ENCODE measurements around the gene CFAP57.
"Not testable (repeated sequence)": the region's sequence is repeated elsewhere in the genome, so short reads cannot be mapped to it uniquely, and the experiment has no call there.

The CFAP57 gene

GRCh38 chr1:43137445-43138052 lies 34.6 kb upstream of the CFAP57 start:
- H3K4me1 ChIP-seq (ENCODE audit: insufficient read depth, insufficient read length), result no peaks in the 10 kb centered on the region
- H3K9me3 ChIP-seq (ENCODE audit: insufficient read depth, low read length), result peaks cover 47% of the 10 kb centered on the region
- H3K4me3 ChIP-seq (ENCODE audit: insufficient read length, low read depth), result no peak overlapping the region
- no peak for TF ChIP-seq SUZ12 (IDR thresholded peaks at IDR 0.05; ENCODE audit: extremely low read depth, insufficient read depth, insufficient read length)
- no peak for TF ChIP-seq YY1 (IDR thresholded peaks at IDR 0.05; ENCODE audit: insufficient read depth, insufficient read length)
- TF ChIP-seq ZNF274 (IDR thresholded peaks at IDR 0.05; ENCODE audit: low read depth, low read length), result no peak
- no peaks in the 10 kb centered on the region for H3K27me3 ChIP-seq (ENCODE audit: insufficient read depth, insufficient read length)
- no peaks in the 10 kb centered on the region for H3K36me3 ChIP-seq (ENCODE audit: insufficient read depth, insufficient read length, low read length)
- DNase-seq (ENCODE audit: low read depth, low spot score), result no peak
- no peak overlapping the region for H3K9ac ChIP-seq (ENCODE audit: insufficient read length, low read depth)

- peaks cover 29% of the 10 kb centered on the region for H3K9me3 ChIP-seq (ENCODE audit: insufficient read depth, low read length)
- H3K9ac ChIP-seq (ENCODE audit: insufficient read length, low read depth); H3K4me3 ChIP-seq (ENCODE audit: insufficient read length, low read depth); H3K36me3 ChIP-seq (ENCODE audit: insufficient read depth, insufficient read length, low read length); H3K4me1 ChIP-seq (ENCODE audit: insufficient read depth, insufficient read length); H3K27me3 ChIP-seq (ENCODE audit: insufficient read depth, insufficient read length); DNase-seq (ENCODE audit: low read depth, low spot score): not testable (repeated sequence)
These were observed 32.8 kb upstream of the CFAP57 start for GRCh38 chr1:43139295-43139694.

DNA sequence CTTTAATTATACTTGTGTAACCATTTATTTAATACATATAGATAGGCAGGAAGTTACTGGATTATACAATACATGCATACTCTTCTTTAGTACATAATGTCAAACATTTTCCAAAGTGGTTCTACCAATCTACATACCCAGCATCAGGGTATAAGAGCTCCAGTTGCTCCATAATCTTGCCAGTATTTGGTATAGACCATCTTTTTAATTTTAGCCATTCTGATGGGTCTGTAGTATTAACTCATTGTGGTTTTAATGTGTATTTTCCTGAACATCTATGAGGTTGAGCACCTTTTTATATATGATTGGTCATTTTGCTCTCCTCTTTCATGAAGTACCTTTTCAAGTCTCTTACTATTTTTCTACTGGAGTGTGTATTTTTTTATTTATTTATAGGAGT lies 32.1 kb upstream of the CFAP57 start:
- Histone ChIP-seq H3K9me3 (ENCODE audit: insufficient read depth, low read length) (peaks cover 22% of the 10 kb centered on the region), H3K27me3 (ENCODE audit: insufficient read depth, insufficient read length) (no peaks in the 10 kb centered on the region), H3K4me3 (ENCODE audit: insufficient read length, low read depth) (no peak overlapping the region), H3K36me3 (ENCODE audit: insufficient read depth, insufficient read length, low read length) (peaks cover 4% of the 10 kb centered on the region), H3K9ac (ENCODE audit: insufficient read length, low read depth) (no peak overlapping the region), H3K4me1 (ENCODE audit: insufficient read depth, insufficient read length) (no peaks in the 10 kb centered on the region)
- no peak for DNase-seq (ENCODE audit: low read depth, low spot score)
- TF ChIP-seq SUZ12 (IDR thresholded peaks at IDR 0.05; ENCODE audit: extremely low read depth, insufficient read depth, insufficient read length) (no peak), ZNF274 (IDR thresholded peaks at IDR 0.05; ENCODE audit: low read depth, low read length) (no peak), YY1 (IDR thresholded peaks at IDR 0.05; ENCODE audit: insufficient read depth, insufficient read length) (no peak)

DNA sequence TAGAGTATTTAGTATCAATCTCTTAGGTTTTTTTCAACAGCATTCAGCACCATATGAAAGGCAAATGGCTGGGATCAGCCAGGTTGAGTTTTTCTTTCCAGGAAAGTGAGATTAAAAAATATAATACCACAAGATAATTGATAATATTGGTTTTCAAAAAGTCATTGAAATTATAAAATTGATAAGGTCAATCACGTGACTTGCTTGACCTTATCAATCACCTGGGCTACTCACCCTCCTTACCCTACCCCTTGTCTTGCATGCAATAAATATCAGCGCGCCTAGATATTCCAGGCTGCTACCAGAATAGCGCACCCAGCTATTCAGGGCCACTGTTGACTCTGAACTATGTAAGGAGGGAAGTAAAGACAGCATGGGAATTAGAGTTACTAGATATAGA lies 31.5 kb upstream of the CFAP57 start:
- TF ChIP-seq SUZ12 (IDR thresholded peaks at IDR 0.05; ENCODE audit: extremely low read depth, insufficient read depth, insufficient read length) (no peak), YY1 (IDR thresholded peaks at IDR 0.05; ENCODE audit: insufficient read depth, insufficient read length) (no peak), ZNF274 (IDR thresholded peaks at IDR 0.05; ENCODE audit: low read depth, low read length) (no peak)

DNA sequence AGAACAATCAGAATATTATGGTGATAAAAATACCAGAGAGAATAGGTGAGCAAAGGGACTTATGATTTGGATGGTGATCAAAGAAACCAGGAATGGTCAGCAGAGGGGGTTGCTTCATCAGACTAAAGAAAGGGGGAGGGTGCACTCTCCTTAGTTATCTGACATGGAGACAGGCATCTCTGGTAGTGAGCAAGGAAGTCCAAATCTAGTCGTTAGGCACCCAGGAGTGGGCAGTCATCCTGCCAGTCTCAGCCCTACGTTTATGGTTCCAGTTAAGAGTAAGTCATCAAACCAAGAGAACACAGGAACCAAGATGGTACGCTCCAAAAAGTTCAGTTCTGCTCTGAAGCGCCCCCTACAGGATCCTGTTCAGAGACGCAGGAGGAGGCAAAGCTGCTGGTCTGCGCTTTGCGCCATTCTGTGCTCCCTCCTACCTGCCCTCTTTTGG lies 28.7 kb upstream of the CFAP57 start:
- Histone ChIP-seq H3K4me3 (ENCODE audit: insufficient read length, low read depth) (no peak overlapping the region), H3K36me3 (ENCODE audit: insufficient read depth, insufficient read length, low read length) (peaks cover 9% of the 10 kb centered on the region), H3K27me3 (ENCODE audit: insufficient read depth, insufficient read length) (no peaks in the 10 kb centered on the region), H3K9me3 (ENCODE audit: insufficient read depth, low read length) (peaks cover 10% of the 10 kb centered on the region), H3K4me1 (ENCODE audit: insufficient read depth, insufficient read length) (no peaks in the 10 kb centered on the region), H3K9ac (ENCODE audit: insufficient read length, low read depth) (no peak overlapping the region)
- no peak for DNase-seq (ENCODE audit: low read depth, low spot score)
- no peak for TF ChIP-seq YY1 (IDR thresholded peaks at IDR 0.05; ENCODE audit: insufficient read depth, insufficient read length)
- TF ChIP-seq SUZ12 (IDR thresholded peaks at IDR 0.05; ENCODE audit: extremely low read depth, insufficient read depth, insufficient read length), result no peak
- no peak for TF ChIP-seq ZNF274 (IDR thresholded peaks at IDR 0.05; ENCODE audit: low read depth, low read length)

More for the DNA sequence above, 31.5 kb upstream of the CFAP57 start:
- no peak for DNase-seq (ENCODE audit: low read depth, low spot score)
- Histone ChIP-seq H3K9me3 (ENCODE audit: insufficient read depth, low read length) (peaks cover 16% of the 10 kb centered on the region), H3K36me3 (ENCODE audit: insufficient read depth, insufficient read length, low read length) (peaks cover 9% of the 10 kb centered on the region), H3K4me1 (ENCODE audit: insufficient read depth, insufficient read length) (no peaks in the 10 kb centered on the region), H3K27me3 (ENCODE audit: insufficient read depth, insufficient read length) (no peaks in the 10 kb centered on the region), H3K9ac (ENCODE audit: insufficient read length, low read depth) (no peak overlapping the region), H3K4me3 (ENCODE audit: insufficient read length, low read depth) (no peak overlapping the region)

DNA sequence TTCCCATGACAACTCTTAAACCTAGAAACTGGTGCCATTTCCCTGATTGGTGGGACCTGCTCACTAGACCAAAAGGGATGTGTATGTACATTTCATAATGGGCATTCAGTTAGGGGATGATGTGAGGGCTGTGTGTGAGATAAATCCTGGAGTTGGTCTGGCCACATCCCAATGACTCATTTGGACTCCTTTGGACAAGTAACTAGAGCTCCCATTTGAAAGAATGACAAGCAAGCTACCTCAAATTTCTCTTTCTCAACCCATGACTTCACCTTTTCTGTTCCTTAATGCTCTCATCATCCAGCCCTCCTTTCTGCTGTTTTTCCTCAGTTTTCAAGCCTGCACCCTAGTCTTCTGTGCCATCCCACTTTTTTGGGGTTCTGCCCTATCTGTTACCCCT lies 27.9 kb upstream of the CFAP57 start:
- no peak for DNase-seq (ENCODE audit: low read depth, low spot score)
- Histone ChIP-seq H3K9me3 (ENCODE audit: insufficient read depth, low read length) (peaks cover 10% of the 10 kb centered on the region), H3K27me3 (ENCODE audit: insufficient read depth, insufficient read length) (no peaks in the 10 kb centered on the region), H3K4me1 (ENCODE audit: insufficient read depth, insufficient read length) (no peaks in the 10 kb centered on the region), H3K36me3 (ENCODE audit: insufficient read depth, insufficient read length, low read length) (peaks cover 9% of the 10 kb centered on the region), H3K9ac (ENCODE audit: insufficient read length, low read depth) (no peak overlapping the region), H3K4me3 (ENCODE audit: insufficient read length, low read depth) (no peak overlapping the region)
- TF ChIP-seq SUZ12 (IDR thresholded peaks at IDR 0.05; ENCODE audit: extremely low read depth, insufficient read depth, insufficient read length) (no peak), ZNF274 (IDR thresholded peaks at IDR 0.05; ENCODE audit: low read depth, low read length) (no peak)

GRCh38 chr1:43147625-43148327 lies 24.4 kb upstream of the CFAP57 start:
- H3K36me3 ChIP-seq (ENCODE audit: insufficient read depth, insufficient read length, low read length), result peaks cover 9% of the 10 kb centered on the region
- DNase-seq (ENCODE audit: low read depth, low spot score), result peak; percentile 96
- no peaks in the 10 kb centered on the region for H3K4me1 ChIP-seq (ENCODE audit: insufficient read depth, insufficient read length)
- TF ChIP-seq SUZ12 (IDR thresholded peaks at IDR 0.05; ENCODE audit: extremely low read depth, insufficient read depth, insufficient read length) (no peak), ZNF274 (IDR thresholded peaks at IDR 0.05; ENCODE audit: low read depth, low read length) (no peak), YY1 (IDR thresholded peaks at IDR 0.05; ENCODE audit: insufficient read depth, insufficient read length) (no peak)
- H3K4me3 ChIP-seq (ENCODE audit: insufficient read length, low read depth), result peak overlapping the region; percentile 54
- no peaks in the 10 kb centered on the region for H3K27me3 ChIP-seq (ENCODE audit: insufficient read depth, insufficient read length)
- H3K9ac ChIP-seq (ENCODE audit: insufficient read length, low read depth), result no peak overlapping the region
- H3K9me3 ChIP-seq (ENCODE audit: insufficient read depth, low read length), result no peaks in the 10 kb centered on the region
